Measurements from ENCODE around the gene IYD.
"Not testable (repeated sequence)": the region's sequence is repeated elsewhere in the genome, so short reads cannot be mapped to it uniquely, and the experiment has no call there.

The IYD gene

GRCh38 chr6:150352321-150353296 lies 16.2 kb upstream of the IYD start:
- no peak for DNase-seq

GRCh38 chr6:150353445-150353844 lies 15.4 kb upstream of the IYD start:
- no peak for DNase-seq

GRCh38 chr6:150354754-150355571 lies 13.8 kb upstream of the IYD start:
- DNase-seq = no peak

DNA sequence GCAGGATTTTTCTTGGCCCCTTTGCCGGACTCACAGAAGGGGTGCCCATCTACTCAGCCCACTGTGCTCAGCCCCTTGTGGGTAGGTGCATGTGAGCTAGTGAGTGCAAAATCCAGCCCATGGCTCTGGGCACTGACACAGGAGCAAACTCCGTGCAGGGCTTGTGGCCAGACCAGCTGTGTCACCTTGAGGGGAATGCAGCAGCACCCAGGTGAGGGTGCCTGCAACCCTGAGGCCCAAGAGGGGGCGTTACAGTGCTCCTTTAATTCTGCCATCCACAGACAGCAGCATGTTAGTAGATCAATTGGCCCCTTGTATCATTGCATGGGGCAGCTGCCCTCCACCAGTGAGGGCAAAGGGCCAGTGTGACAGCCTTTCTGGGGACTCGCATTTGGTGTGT lies 12.9 kb upstream of the IYD start:
- DNase-seq = no peak

DNA sequence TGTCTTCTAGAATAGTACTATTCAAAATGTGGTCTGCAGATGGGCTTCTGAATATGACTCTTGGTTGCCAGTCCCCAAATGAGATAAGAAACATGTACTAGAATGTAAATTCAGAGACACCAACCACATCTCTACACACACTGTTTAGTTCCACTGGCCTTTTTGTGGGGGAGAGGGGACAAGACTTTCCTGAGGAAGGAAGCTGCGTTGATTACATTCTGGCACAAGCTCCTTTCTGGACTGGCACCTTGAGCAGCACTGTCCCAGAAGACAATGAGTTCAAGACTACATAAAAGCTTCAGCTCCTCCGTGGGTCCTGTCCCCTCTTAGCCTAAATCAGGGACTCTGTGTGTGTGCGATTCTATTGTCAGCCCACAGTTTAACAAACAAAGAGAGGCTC lies 6.9 kb upstream of the IYD start:
- DNase-seq = no peak

DNA sequence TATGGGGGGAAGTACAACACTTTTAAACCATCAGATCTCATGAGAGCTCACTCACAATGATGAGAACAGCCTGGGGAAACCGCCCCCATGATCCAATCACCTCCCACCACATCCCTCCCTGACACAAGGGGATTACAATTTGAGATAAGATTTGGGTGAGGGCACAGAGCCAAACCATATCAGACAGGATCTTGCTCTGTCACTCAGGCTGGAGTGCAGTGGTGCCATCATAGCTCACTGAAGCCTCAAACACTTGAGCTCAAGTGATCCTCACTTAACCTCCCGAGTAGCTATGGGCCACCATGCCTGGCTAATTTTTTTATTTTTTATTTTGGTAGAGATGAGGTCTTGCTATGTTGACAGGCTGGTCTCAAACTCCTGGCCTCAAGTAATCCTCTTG lies 5.1 kb upstream of the IYD start:
- DNase-seq = no peak

- no peak for DNase-seq
These were observed 2.6 kb upstream of the IYD start for GRCh38 chr6:150366118-150366778.

DNA sequence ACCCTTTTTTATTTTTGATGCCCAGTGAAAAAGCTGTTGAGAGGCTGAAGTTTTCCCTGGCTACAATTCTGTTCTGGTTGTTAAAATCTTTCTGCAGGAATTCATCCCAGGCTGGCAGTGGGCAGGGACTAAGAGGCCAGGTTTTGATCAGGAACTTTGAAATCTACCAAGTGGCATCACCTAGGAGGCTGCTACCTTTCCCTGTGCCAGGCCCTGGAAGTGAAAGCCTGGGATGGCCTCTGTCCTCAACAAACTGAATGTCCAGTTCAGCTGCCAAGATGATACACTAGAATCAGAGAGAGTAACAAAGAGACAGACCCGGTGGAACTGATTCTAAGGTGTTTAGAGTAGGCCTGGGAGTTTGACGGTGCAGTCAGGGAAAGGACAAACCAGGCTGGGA lies 596 bp downstream of the IYD start:
- DNase-seq = no peak

DNA sequence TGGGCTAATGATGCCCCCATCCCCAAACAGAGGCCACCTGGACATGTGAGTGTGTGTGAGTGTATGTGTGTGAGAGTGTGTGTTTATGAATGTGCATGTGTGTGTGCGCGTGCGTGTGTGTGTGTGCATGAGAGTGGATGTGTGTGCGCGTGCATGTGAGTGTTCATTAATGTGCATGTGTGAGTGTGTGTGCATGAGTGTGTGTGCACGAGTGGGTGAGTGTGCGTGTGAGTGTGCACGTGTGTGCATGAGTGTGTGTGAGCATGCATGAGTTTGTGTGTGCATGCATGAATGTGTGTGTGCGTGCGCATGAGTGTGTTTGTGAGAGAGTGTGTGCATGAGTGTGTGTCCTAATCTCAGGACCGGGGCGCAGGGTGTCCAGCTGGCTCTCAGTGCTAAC lies 1.3 kb downstream of the IYD start:
- DNase-seq = no peak

- no peak for DNase-seq
These were observed 2.5 kb downstream of the IYD start for GRCh38 chr6:150371356-150371755.

GRCh38 chr6:150372051-150372450 lies 3.2 kb downstream of the IYD start:
- no peak for DNase-seq

GRCh38 chr6:150373260-150373701 lies 4.5 kb downstream of the IYD start:
- DNase-seq = no peak

DNA sequence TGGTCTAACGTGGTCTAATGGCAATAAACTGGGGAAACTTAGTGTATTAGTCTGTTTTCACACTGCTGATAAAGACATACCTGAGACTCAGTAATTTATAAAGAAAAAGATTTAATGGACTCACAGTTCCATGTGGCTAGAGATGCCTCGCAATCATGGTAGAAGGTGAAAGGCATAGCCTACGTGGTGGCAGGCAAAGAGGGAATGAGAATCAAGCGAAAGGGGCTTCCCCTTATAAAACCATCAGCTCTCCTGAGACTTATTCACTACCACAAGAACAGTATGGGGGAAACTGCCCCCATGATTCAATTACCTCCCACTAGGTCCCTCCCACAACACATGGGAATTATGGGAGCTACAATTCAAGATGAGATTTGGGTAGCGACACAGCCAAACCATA lies 5.5 kb downstream of the IYD start:
- DNase-seq = not testable (repeated sequence)

- no peak for DNase-seq
These were observed 8.5 kb downstream of the IYD start for GRCh38 chr6:150377211-150377781.

- no peak for DNase-seq
These were observed 11.4 kb downstream of the IYD start for GRCh38 chr6:150380256-150380655.

DNA sequence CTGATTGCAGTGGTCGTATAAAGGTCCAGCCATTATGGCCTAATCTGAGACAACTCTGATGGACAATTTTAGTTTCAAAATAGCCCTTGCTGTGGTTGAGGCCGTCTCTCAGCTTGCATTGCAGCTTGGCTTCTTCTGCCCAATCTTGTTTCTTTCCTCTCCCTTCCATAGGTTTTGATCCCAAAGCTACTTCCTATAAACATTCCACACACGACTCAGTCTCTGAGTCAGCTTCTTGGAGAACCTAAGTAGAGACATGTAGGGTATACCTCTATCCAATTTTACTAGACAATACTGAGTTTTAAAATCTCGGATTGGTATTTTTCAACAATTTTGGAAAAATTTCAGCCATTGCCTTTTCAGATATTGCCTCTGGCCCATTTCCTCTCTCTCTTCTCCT lies 13.4 kb downstream of the IYD start:
- no peak for DNase-seq

DNA sequence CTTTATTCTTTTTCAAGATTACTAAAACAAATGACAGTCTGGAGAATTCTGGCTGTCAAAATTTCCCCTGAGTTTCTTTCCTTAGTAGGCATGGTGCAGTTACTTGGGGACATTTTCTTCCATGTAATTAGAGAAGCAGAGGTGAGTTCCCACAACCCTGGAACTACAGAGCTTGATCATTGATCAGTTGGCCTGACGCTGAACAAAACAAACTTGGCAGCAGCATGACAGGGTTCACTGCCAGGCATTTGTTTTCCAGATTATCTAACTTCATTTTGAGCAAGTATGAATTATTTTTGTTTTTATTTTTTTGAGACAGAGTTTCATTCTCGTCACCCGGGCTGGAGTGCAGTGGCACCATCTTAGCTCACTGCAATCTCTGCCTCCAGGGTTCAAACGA lies 22.6 kb downstream of the IYD start:
- no peak for DNase-seq

GRCh38 chr6:150391890-150392289 lies 23.1 kb downstream of the IYD start:
- no peak for DNase-seq

- DNase-seq = no peak
These were observed 23.8 kb downstream of the IYD start for GRCh38 chr6:150392452-150393220.

- DNase-seq = no peak
These were observed 25.5 kb downstream of the IYD start for GRCh38 chr6:150394053-150394898.

GRCh38 chr6:150394899-150395295 lies 26.1 kb downstream of the IYD start:
- no peak for DNase-seq

Data from HCEC 1CT (cell line).